ENCODE data around the gene LAMB3.

DNA sequence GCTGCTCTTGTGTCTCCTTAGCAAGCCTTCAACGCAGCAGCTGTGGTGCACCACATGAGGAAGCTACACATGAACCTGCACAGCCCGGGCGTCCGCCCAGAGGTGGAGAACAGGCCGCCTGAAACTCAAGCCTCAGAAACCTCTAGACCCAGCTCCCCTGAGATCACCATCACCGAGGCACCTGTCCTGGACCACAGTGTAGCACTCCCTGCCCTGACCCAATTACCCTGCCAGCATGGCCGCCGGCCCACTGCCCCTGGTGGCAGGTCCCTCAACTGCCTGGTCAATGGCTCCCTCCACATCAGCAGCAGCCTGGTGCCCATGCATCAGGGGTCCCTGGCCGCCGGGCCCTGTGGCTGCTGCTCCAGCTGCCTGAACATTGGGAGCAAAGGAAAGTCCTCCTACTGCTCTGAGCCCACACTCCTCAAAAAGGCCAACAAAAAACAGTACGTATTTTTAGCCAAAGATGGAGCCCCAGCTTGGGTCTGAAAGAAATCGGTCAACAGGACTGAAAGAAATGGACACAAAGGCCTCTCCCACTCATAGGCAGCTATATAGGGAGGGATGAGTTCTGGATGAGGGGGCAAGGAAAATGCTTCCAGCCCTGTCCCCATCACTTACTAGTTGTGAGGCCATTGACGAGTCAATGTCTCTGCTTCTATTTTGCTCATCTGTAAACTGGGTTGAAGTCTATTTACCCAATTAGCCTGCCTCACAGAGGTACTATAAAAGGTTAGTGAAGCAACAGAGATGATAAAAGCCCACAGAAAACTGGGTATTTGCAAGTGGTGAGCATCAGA lies 40.3 kb downstream of the LAMB3 start:
- TF ChIP-seq POLR2A (IDR thresholded peaks at IDR 0.05), result no peak
- TF ChIP-seq, protein P1, sequence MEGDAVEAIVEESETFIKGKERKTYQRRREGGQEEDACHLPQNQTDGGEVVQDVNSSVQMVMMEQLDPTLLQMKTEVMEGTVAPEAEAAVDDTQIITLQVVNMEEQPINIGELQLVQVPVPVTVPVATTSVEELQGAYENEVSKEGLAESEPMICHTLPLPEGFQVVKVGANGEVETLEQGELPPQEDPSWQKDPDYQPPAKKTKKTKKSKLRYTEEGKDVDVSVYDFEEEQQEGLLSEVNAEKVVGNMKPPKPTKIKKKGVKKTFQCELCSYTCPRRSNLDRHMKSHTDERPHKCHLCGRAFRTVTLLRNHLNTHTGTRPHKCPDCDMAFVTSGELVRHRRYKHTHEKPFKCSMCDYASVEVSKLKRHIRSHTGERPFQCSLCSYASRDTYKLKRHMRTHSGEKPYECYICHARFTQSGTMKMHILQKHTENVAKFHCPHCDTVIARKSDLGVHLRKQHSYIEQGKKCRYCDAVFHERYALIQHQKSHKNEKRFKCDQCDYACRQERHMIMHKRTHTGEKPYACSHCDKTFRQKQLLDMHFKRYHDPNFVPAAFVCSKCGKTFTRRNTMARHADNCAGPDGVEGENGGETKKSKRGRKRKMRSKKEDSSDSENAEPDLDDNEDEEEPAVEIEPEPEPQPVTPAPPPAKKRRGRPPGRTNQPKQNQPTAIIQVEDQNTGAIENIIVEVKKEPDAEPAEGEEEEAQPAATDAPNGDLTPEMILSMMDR (IDR thresholded peaks at IDR 0.05), result no peak
- TF ChIP-seq POLR2AphosphoS5 (IDR thresholded peaks at IDR 0.05), result no peak
